Measurements from ENCODE around the gene DYDC2. TPM values are rescaled to one million over a fixed set of nuclear protein-coding genes. Genes with fewer than 3 reads are reported as not detected.

Gene DYDC2
- total and polyA plus RNA-seq, 2 of the 4 experiments (the other 2 are of a cell fraction): not detected

DNA sequence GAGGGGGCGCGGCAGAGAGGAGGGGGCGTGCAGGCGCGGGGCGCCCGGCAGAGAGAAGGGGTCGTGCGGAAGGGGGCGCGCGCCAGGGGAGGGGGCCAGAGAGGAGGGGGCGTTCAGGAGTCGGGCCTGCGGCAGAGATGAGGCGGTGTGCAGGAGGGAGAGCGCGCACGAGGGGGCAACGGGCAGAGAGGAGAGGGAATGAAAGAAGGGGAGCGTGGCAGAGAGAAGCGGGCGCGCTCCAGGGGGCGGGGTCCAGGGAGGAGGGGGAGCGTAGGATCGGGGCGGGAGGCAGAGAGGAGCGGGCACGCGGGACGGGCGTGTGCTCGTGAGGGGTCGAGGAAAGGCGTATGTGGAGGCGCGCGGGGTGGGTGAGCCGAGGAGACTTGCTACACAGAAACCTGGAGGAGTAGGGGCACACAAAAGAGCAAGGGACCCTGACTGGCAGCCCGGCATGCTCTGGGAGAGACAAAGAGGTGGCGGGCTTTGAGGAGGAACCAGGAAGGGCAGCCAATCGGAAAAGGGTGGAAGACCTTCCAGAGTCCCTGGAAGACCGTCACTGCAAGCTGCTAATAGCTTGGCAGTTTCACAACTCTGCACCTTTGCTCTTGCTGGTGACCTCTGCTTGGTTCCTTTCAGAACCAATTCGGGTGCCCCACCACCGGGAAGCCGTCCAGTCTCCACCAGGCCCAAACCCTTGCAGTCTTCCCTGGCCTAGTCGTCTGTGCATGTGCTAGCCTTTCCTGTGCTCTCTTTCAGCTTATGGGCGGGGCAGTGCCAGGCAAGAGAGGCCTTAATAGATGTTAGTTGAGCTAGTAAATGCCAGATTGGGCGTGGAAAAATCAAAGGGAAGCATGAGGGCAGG lies 639 bp downstream of the DYDC2 start:
- H3K79me1 ChIP-seq (ENCODE audit: low read depth in 1 of 2, low read length in 2 of 2): no peaks in the 10 kb centered on the region
- H3K4me3 ChIP-seq (ENCODE audit: insufficient read depth, low read depth, low read length): no peak overlapping the region
- no peaks in the 10 kb centered on the region for H4K20me1 ChIP-seq (ENCODE audit: insufficient read depth, low read length)
- H3K23ac ChIP-seq (ENCODE audit: low read depth, low read length): no peak overlapping the region
- no peaks in the 10 kb centered on the region for H3K9me1 ChIP-seq (ENCODE audit: insufficient read depth, low read length)
- intact Hi-C loops (cut with micrococcal nuclease) (no loop called here), in situ Hi-C loops (cut with MboI; ENCODE audit: low sequenced_read_pairs) (no loop called here), dilution Hi-C loops (cut with HindIII; ENCODE audit: low sequenced_read_pairs, unreplicated experiment) (no loop called here)
- no peak for DNase-seq
- no peak overlapping the region for H2AK9ac ChIP-seq (replicated peaks; ENCODE audit: low read depth, low read length, poor library complexity)
- no peak overlapping the region for H4K91ac ChIP-seq (ENCODE audit: insufficient read depth, low read depth, low read length)
- H3K14ac ChIP-seq (replicated peaks; ENCODE audit: low read depth, low read length): no peak overlapping the region
- ChIA-PET CTCF (no interaction called here), POLR2A (ENCODE audit: unreplicated experiment) (no interaction called here)
- no peak overlapping the region for H4K8ac ChIP-seq (ENCODE audit: low read depth in 2 of 2, low read length in 2 of 2)
- H2BK15ac ChIP-seq (ENCODE audit: low read depth, low read length): no peak overlapping the region
- no TSS peak for BruUV-seq (replicated peaks)
- H2BK120ac ChIP-seq (ENCODE audit: low read depth, low read length): no peak overlapping the region
- H3K4me1 ChIP-seq (ENCODE audit: control insufficient read depth, insufficient read depth, low read length): no peaks in the 10 kb centered on the region
- peaks cover 16% of the 10 kb centered on the region for H3K27me3 ChIP-seq (ENCODE audit: control insufficient read depth, insufficient read depth, low read length)
- no peak overlapping the region for H2AK5ac ChIP-seq (ENCODE audit: low read depth, low read length)
- H3K18ac ChIP-seq (ENCODE audit: low read depth, low read length): no peak overlapping the region
- no peak overlapping the region; the same call in 1 of the 2 replicates for H3K4me2 ChIP-seq (ENCODE audit: low read depth, low read length)
- no peak overlapping the region for H2BK20ac ChIP-seq (ENCODE audit: low read depth, low read length)
- H3K36me3 ChIP-seq (ENCODE audit: control insufficient read depth, insufficient read depth, low read length): no peaks in the 10 kb centered on the region
- H2AFZ ChIP-seq (replicated peaks; ENCODE audit: low read length, poor library complexity): no peak overlapping the region
- no peak overlapping the region for H3K4ac ChIP-seq (ENCODE audit: low read depth, low read length)
- no peak overlapping the region for H2BK5ac ChIP-seq (ENCODE audit: low read depth, low read length, poor library complexity, severe bottlenecking)
- no peak overlapping the region for H3K56ac ChIP-seq (ENCODE audit: extremely low read depth, insufficient read depth, low read length)
- ATAC-seq (ENCODE audit: low read depth): no peak
- no peaks in the 10 kb centered on the region for H3K9me3 ChIP-seq (ENCODE audit: control insufficient read depth, insufficient read depth, low read length)
- no peak overlapping the region for H3K27ac ChIP-seq (ENCODE audit: insufficient read depth, low read length)
- no peak overlapping the region for H3K9ac ChIP-seq (ENCODE audit: low read depth, low read length)
- 12% methylated on average over 20 of the region's 50 CpGs; no CpG with 5 or more reads in 1 of the 2 experiments for WGBS, 2 experiments (ENCODE audit: extremely low coverage in 2 of 2, insufficient read length in 1 of 2)
- H4K5ac ChIP-seq (ENCODE audit: low read depth, low read length): no peak overlapping the region
- TF ChIP-seq RAD21 (IDR thresholded peaks at IDR 0.05; ENCODE audit: low read length): no peak
- TF ChIP-seq MAFK (IDR thresholded peaks at IDR 0.05; ENCODE audit: low read depth, low read length): no peak
- no peak for TF ChIP-seq BHLHE40 (IDR thresholded peaks at IDR 0.05; ENCODE audit: low read depth, low read length)
- TF ChIP-seq MXI1 (IDR thresholded peaks at IDR 0.05; ENCODE audit: borderline replicate concordance, low read depth, low read length): no peak
- no peak for TF ChIP-seq CEBPB (IDR thresholded peaks at IDR 0.05; ENCODE audit: low read depth, low read length)
- TF ChIP-seq FOS (IDR thresholded peaks at IDR 0.05; ENCODE audit: low read depth, low read length): no peak
- TF ChIP-seq POLR2A (IDR thresholded peaks at IDR 0.05; ENCODE audit: low read depth, low read length): no peak
- no peak for TF ChIP-seq MAZ (IDR thresholded peaks at IDR 0.05; ENCODE audit: borderline replicate concordance, low read depth, low read length)
- TF ChIP-seq RFX5 (IDR thresholded peaks at IDR 0.05; ENCODE audit: low read depth, low read length): no peak
- TF ChIP-seq, protein P1, sequence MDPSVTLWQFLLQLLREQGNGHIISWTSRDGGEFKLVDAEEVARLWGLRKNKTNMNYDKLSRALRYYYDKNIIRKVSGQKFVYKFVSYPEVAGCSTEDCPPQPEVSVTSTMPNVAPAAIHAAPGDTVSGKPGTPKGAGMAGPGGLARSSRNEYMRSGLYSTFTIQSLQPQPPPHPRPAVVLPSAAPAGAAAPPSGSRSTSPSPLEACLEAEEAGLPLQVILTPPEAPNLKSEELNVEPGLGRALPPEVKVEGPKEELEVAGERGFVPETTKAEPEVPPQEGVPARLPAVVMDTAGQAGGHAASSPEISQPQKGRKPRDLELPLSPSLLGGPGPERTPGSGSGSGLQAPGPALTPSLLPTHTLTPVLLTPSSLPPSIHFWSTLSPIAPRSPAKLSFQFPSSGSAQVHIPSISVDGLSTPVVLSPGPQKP (IDR thresholded peaks at IDR 0.05; ENCODE audit: borderline replicate concordance, low read depth, low read length): no peak
- TF ChIP-seq, protein P2, sequence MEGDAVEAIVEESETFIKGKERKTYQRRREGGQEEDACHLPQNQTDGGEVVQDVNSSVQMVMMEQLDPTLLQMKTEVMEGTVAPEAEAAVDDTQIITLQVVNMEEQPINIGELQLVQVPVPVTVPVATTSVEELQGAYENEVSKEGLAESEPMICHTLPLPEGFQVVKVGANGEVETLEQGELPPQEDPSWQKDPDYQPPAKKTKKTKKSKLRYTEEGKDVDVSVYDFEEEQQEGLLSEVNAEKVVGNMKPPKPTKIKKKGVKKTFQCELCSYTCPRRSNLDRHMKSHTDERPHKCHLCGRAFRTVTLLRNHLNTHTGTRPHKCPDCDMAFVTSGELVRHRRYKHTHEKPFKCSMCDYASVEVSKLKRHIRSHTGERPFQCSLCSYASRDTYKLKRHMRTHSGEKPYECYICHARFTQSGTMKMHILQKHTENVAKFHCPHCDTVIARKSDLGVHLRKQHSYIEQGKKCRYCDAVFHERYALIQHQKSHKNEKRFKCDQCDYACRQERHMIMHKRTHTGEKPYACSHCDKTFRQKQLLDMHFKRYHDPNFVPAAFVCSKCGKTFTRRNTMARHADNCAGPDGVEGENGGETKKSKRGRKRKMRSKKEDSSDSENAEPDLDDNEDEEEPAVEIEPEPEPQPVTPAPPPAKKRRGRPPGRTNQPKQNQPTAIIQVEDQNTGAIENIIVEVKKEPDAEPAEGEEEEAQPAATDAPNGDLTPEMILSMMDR (conservative IDR thresholded peaks at IDR 0.05; ENCODE audit: low read depth, low read length): no peak
- no peak for TF ChIP-seq NFE2L2 (IDR thresholded peaks at IDR 0.05; ENCODE audit: low read depth, low read length)
- TF ChIP-seq SMC3 (IDR thresholded peaks at IDR 0.05; ENCODE audit: low read depth, low read length): no peak
- no peak for TF ChIP-seq CHD1 (IDR thresholded peaks at IDR 0.05; ENCODE audit: low read depth, low read length)
- TF ChIP-seq USF2 (IDR thresholded peaks at IDR 0.05; ENCODE audit: low read depth, low read length): no peak
